Naive thymus-derived CD4-positive, alpha-beta T cell (primary cell): Measurements from ENCODE around the gene ZC3HAV1. TPM values are rescaled to one million over a fixed set of nuclear protein-coding genes. Genes with fewer than 3 reads are reported as not detected.

Source experiments
- ATAC-seq: fragments of 150-1000 bp; cut with Tn5 transposase; 2 replicates; pipeline ENCODE4 v1.10.0; 2021; ENCODE audit warnings: mild to moderate bottlenecking, moderate library complexity
- CTCF ChIA-PET: fragments of 350-600 bp; sonication (Branson Sonifier 250); formaldehyde crosslinking; loops from one replicate; lab custom pipeline; 2021; ENCODE audit warnings: antibody characterized with exemption; lab: Charles Lee
- POLR2A ChIA-PET: fragments of 350-600 bp; sonication (Branson Sonifier 250); formaldehyde crosslinking; loops from one replicate; lab custom pipeline; 2021; ENCODE audit warnings: antibody characterized with exemption, inconsistent platforms; lab: Charles Lee
- DNase-seq, 9 donors: peaks; one replicate each; pipeline versions ENCODE4 v3.0.0 to v3.0.0-alpha.2; 2020 to 2022; ENCODE audit warnings: mixed read lengths in 1 of 9
- H3K27ac ChIP-seq: one replicate; pipeline ENCODE4 v1.7.0; 2013; ENCODE audit warnings: mild to moderate bottlenecking, low read depth, low read length, moderate library complexity
- H3K27me3 ChIP-seq, 2 donors: one replicate each; pipeline ENCODE4 v1.7.0; 2013; ENCODE audit warnings: low read length in 2 of 2, mild to moderate bottlenecking in 2 of 2, moderate library complexity in 2 of 2; ENCODE audit not compliant: control insufficient read depth in 2 of 2, insufficient read depth in 2 of 2
- H3K36me3 ChIP-seq, 3 experiments: 1 replicate in 2 of 3; 2 replicates in 1 of 3; pipeline ENCODE4 v1.7.0; 2013; ENCODE audit warnings: low read length in 3 of 3, mild to moderate bottlenecking in 3 of 3, moderate library complexity in 1 of 3; ENCODE audit not compliant: insufficient read depth in 3 of 3, control insufficient read depth in 2 of 3
- H3K4me1 ChIP-seq, 2 donors: one replicate each; pipeline ENCODE4 v1.7.0; 2013; ENCODE audit warnings: low read length in 2 of 2, mild to moderate bottlenecking in 2 of 2, moderate library complexity in 1 of 2; ENCODE audit not compliant: control insufficient read depth in 2 of 2, insufficient read depth in 2 of 2
- H3K4me3 ChIP-seq: 2 replicates; pipeline ENCODE4 v1.7.0; 2013; ENCODE audit warnings: mild to moderate bottlenecking, low read length
- H3K9me3 ChIP-seq, 3 experiments: 1 replicate in 2 of 3; 2 replicates in 1 of 3; pipeline ENCODE4 v1.7.0; 2013; ENCODE audit warnings: low read length in 3 of 3; ENCODE audit not compliant: control insufficient read depth in 2 of 3
- H3K27ac Mint-ChIP-seq, 9 donors: one replicate each; pipeline ENCODE4 v1.8.0; 2020 to 2022; ENCODE audit warnings: mixed read lengths in 9 of 9, mild to moderate bottlenecking in 8 of 9, moderate library complexity in 5 of 9, inconsistent platforms in 2 of 9
- H3K27me3 Mint-ChIP-seq, 5 donors: one replicate each; pipeline ENCODE4 v1.8.0; 2021 to 2022; ENCODE audit warnings: mixed read lengths in 5 of 5, mild to moderate bottlenecking in 1 of 5
- H3K36me3 Mint-ChIP-seq, 5 donors: one replicate each; pipeline ENCODE4 v1.8.0; 2020 to 2022; ENCODE audit warnings: mixed read lengths in 5 of 5, mild to moderate bottlenecking in 3 of 5, inconsistent platforms in 1 of 5
- H3K4me1 Mint-ChIP-seq, 7 donors: one replicate each; pipeline ENCODE4 v1.8.0; 2020 to 2022; ENCODE audit warnings: mixed read lengths in 7 of 7, mild to moderate bottlenecking in 3 of 7, inconsistent platforms in 1 of 7
- H3K4me3 Mint-ChIP-seq, 10 donors: one replicate each; pipeline ENCODE4 v1.8.0; 2020 to 2022; ENCODE audit warnings: mild to moderate bottlenecking in 10 of 10, mixed read lengths in 10 of 10, moderate library complexity in 6 of 10, inconsistent platforms in 2 of 10
- H3K9me3 Mint-ChIP-seq, 11 donors: one replicate each; pipeline ENCODE4 v1.8.0; 2020 to 2022; ENCODE audit warnings: mixed read lengths in 11 of 11, mild to moderate bottlenecking in 4 of 11, inconsistent platforms in 1 of 11, moderate library complexity in 1 of 11
- intact Hi-C, 2 donors: fragments of 100-400 bp; cut with micrococcal nuclease; formaldehyde crosslinking; loops; one replicate each; pipeline ENCODE4 v1.15.1; 2023
- polyA plus RNA-seq, 2 donors: library from polyadenylated mRNA; unstranded; fragments of 300-500 nt; fragmentation: Illumina TruSeq; gene quantifications; one replicate each; pipeline ENCODE4 v1.2.3, GENCODE V29; 2021
- total RNA-seq, 6 experiments: library from RNA in 5 of 6; stranded (reverse) in 5 of 6; gene quantifications; 1 replicate in 5 of 6; 2 replicates in 1 of 6; pipeline ENCODE4 v1.2.3 and lab custom pipeline; 2021 to 2026

Gene ZC3HAV1
- total and polyA plus RNA-seq, 7 experiments from 2014 or later = 129 to 249 (median 157) TPM

- intact Hi-C loops = no loop called here
- POLR2A ChIA-PET = interaction anchor here (0.6 to 7.9 kb wide), 3 partner anchors 12 to 236 kb away, joined by 3 to 42 read pairs (median 4); no protein-coding TSS in a partner anchor
- Histone ChIP-seq H3K36me3 (no peaks in the 10 kb centered on the region), H3K4me1 (peaks cover 19 to 30% of the 10 kb centered on the region in 2 donors), H3K9me3 (no peaks in the 10 kb centered on the region), H3K27me3 (no peaks in the 10 kb centered on the region), H3K4me3 (no peak overlapping the region), H3K27ac (no peak overlapping the region)
- peaks cover 0 to 1% (median 0%) of the 10 kb centered on the region in 5 donors for H3K36me3 Mint-ChIP-seq
- ATAC-seq (no peak), DNase-seq (no peak)
- H3K9me3 Mint-ChIP-seq = peaks cover 0 to 5% (median 0%) of the 10 kb centered on the region in 11 donors
- peak overlapping the region in 2 of 9 donors; percentile 14 to 32 for H3K27ac Mint-ChIP-seq
- CTCF ChIA-PET = interaction anchor here (1.0 kb wide), 1 partner anchor 10 kb away, joined by 3 read pairs; no protein-coding TSS in a partner anchor
- no peak overlapping the region for H3K4me3 Mint-ChIP-seq
- peaks cover 0 to 5% (median 0%) of the 10 kb centered on the region in 5 donors for H3K27me3 Mint-ChIP-seq
- peaks cover 30 to 66% (median 62%) of the 10 kb centered on the region in 7 donors for H3K4me1 Mint-ChIP-seq
Observed at GRCh38 chr7:139116999-139117398, 7.5 kb upstream of the ZC3HAV1 start.

DNA sequence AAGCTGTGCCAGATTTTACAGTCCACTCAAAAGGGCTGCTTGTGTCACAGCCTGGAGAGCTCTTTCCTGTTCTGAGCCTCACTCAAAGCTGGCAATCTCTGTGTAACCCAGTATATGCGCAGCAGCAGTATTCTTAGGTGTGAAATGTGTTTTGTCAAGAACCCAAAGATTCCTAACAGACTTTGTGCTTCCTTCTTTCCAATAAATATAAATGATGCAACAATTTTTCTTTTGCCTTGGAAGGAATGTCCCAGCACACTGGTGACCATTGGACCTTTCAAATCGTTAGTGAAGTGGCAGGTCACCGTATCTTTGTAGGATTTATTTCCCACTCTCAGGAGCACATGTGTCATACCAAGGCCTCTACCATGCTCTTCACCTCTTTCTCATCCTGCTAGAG is 5.6 kb upstream of the ZC3HAV1 start:
- H3K36me3 Mint-ChIP-seq = peaks cover 0 to 5% (median 0%) of the 10 kb centered on the region in 5 donors
- peaks cover 34 to 43% of the 10 kb centered on the region in 2 donors for H3K4me1 ChIP-seq

GRCh38 chr7:139114585-139114984 is 5.1 kb upstream of the ZC3HAV1 start:
- Histone ChIP-seq H3K27me3 (no peaks in the 10 kb centered on the region), H3K36me3 (no peaks in the 10 kb centered on the region), H3K9me3 (no peaks in the 10 kb centered on the region), H3K4me1 (peaks cover 34 to 39% of the 10 kb centered on the region in 2 donors), H3K27ac (no peak overlapping the region), H3K4me3 (no peak overlapping the region)
- peak overlapping the region in 4 of 9 donors; percentile 12 to 78 (median 26) for H3K27ac Mint-ChIP-seq
- H3K36me3 Mint-ChIP-seq = peaks cover 0 to 5% (median 0%) of the 10 kb centered on the region in 5 donors
- peak overlapping the region in 1 of 10 donors; percentile 15 for H3K4me3 Mint-ChIP-seq
- intact Hi-C loops = no loop called here
- ATAC-seq (no peak), DNase-seq (no peak)
- H3K4me1 Mint-ChIP-seq = peaks cover 43 to 90% (median 85%) of the 10 kb centered on the region in 7 donors
- H3K9me3 Mint-ChIP-seq = peaks cover 0 to 9% (median 0%) of the 10 kb centered on the region in 11 donors
- ChIA-PET POLR2A (interaction anchor here (0.8 to 7.9 kb wide), 9 partner anchors 10 to 70 kb away, joined by 3 to 42 read pairs (median 5); no protein-coding TSS in a partner anchor), CTCF (interaction anchor here (0.5 to 3.1 kb wide), 4 partner anchors 13 to 73 kb away, joined by 3 to 14 read pairs (median 6); no protein-coding TSS in a partner anchor)
- H3K27me3 Mint-ChIP-seq = peaks cover 0 to 5% (median 0%) of the 10 kb centered on the region in 5 donors

More for the DNA sequence above, 5.6 kb upstream of the ZC3HAV1 start:
- Mint-ChIP-seq H3K9me3 (peaks cover 0 to 9% (median 0%) of the 10 kb centered on the region in 11 donors), H3K27me3 (peaks cover 0 to 5% (median 0%) of the 10 kb centered on the region in 5 donors), H3K4me3 (peak overlapping the region in 3 of 10 donors; percentile 36 to 67 (median 48)), H3K4me1 (peaks cover 43 to 85% (median 80%) of the 10 kb centered on the region in 7 donors), H3K27ac (peak overlapping the region in 3 of 9 donors; percentile 56 to 75 (median 71))
- no peak overlapping the region for H3K27ac ChIP-seq
- POLR2A ChIA-PET = interaction anchor here (0.8 to 7.9 kb wide), 8 partner anchors 11 to 70 kb away, joined by 3 to 42 read pairs (median 7); no protein-coding TSS in a partner anchor
- H3K36me3 ChIP-seq = no peaks in the 10 kb centered on the region
- H3K4me3 ChIP-seq = no peak overlapping the region
- intact Hi-C loops = loop anchor here in 1 of 2 donors (1.0 kb wide), 1 partner anchor 9 kb away; no protein-coding TSS in a partner anchor
- ATAC-seq = no peak
- CTCF ChIA-PET = no interaction called here
- H3K27me3 ChIP-seq = no peaks in the 10 kb centered on the region
- no peak for DNase-seq
- no peaks in the 10 kb centered on the region for H3K9me3 ChIP-seq

DNA sequence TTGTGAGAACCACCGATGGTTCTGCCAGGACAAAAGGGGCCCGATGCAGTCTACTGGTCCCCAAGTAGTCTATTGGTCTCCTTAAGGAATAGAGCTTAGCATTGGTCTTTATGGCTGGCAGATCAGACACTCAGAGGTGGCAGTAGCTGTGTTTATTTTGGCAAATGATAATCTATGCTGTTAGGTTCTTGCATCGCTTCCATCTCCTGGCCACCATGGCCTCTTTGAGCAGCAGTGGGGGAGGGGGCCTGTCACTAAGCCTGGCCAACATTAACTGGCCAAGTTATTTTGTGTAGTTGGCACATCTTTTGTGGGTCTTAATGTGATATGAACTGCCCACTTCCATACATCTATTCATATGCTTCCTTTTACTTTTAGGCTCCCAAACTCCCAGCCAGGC is 4.5 kb upstream of the ZC3HAV1 start:
- Histone ChIP-seq H3K4me3 (no peak overlapping the region), H3K27me3 (no peaks in the 10 kb centered on the region), H3K27ac (no peak overlapping the region), H3K4me1 (peaks cover 30 to 33% of the 10 kb centered on the region in 2 donors), H3K36me3 (peaks cover 0 to 5% (median 0%) of the 10 kb centered on the region in 3 experiments), H3K9me3 (no peaks in the 10 kb centered on the region)
- ChIA-PET CTCF (interaction anchor here (0.5 to 3.1 kb wide), 4 partner anchors 14 to 72 kb away, joined by 3 to 14 read pairs (median 6); no protein-coding TSS in a partner anchor), POLR2A (interaction anchor here (0.7 to 7.9 kb wide), 7 partner anchors 10 to 69 kb away, joined by 3 to 42 read pairs (median 4); no protein-coding TSS in a partner anchor)
- ATAC-seq (no peak), DNase-seq (no peak)
- Mint-ChIP-seq H3K36me3 (peaks cover 0 to 7% (median 0%) of the 10 kb centered on the region in 5 donors), H3K27ac (peak overlapping the region in 5 of 9 donors; percentile 12 to 78 (median 28)), H3K4me3 (peak overlapping the region in 2 of 10 donors; percentile 9 to 15), H3K27me3 (peaks cover 0 to 5% (median 0%) of the 10 kb centered on the region in 5 donors), H3K4me1 (peaks cover 41 to 85% (median 80%) of the 10 kb centered on the region in 7 donors), H3K9me3 (peaks cover 0 to 9% (median 0%) of the 10 kb centered on the region in 11 donors)
- intact Hi-C loops = no loop called here

- Mint-ChIP-seq H3K36me3 (peaks cover 5 to 13% (median 7%) of the 10 kb centered on the region in 5 donors), H3K4me3 (peak overlapping the region in 4 of 10 donors; percentile 17 to 38 (median 30)), H3K27ac (peak overlapping the region in 8 of 9 donors; percentile 19 to 99 (median 97)), H3K27me3 (peaks cover 0 to 5% (median 0%) of the 10 kb centered on the region in 5 donors), H3K9me3 (peaks cover 0 to 11% (median 3%) of the 10 kb centered on the region in 11 donors), H3K4me1 (peaks cover 31 to 73% (median 67%) of the 10 kb centered on the region in 7 donors)
- no peak overlapping the region for H3K4me3 ChIP-seq
- peaks cover 22 to 24% of the 10 kb centered on the region in 2 donors for H3K4me1 ChIP-seq
- H3K36me3 ChIP-seq = peaks cover 0 to 18% (median 0%) of the 10 kb centered on the region in 3 experiments
- POLR2A ChIA-PET = interaction anchor here (0.7 to 3.9 kb wide), 10 partner anchors 8 to 39 kb away, joined by 3 to 24 read pairs (median 5); no protein-coding TSS in a partner anchor
- no peaks in the 10 kb centered on the region for H3K27me3 ChIP-seq
- no peak for DNase-seq
- intact Hi-C loops = loop anchor here in 1 of 2 donors (1.0 kb wide), 1 partner anchor 21 kb away; a partner anchor contains a TSS
- no peak for ATAC-seq
- no peak overlapping the region for H3K27ac ChIP-seq
- CTCF ChIA-PET = interaction anchor here (1.0 to 3.1 kb wide), 6 partner anchors 9 to 96 kb away, joined by 3 to 14 read pairs (median 4); no protein-coding TSS in a partner anchor
- no peaks in the 10 kb centered on the region for H3K9me3 ChIP-seq
Observed at GRCh38 chr7:139112741-139113250, 3.3 kb upstream of the ZC3HAV1 start.

- Histone ChIP-seq H3K27ac (peak overlapping the region; percentile 93), H3K9me3 (no peaks in the 10 kb centered on the region), H3K36me3 (peaks cover 0 to 21% (median 0%) of the 10 kb centered on the region in 3 experiments), H3K4me1 (peaks cover 22 to 24% of the 10 kb centered on the region in 2 donors), H3K27me3 (no peaks in the 10 kb centered on the region), H3K4me3 (no peak overlapping the region)
- Mint-ChIP-seq H3K27ac (peak overlapping the region; percentile 89 to 99 (median 97)), H3K4me1 (peaks cover 28 to 68% (median 63%) of the 10 kb centered on the region in 7 donors), H3K36me3 (peaks cover 8 to 18% (median 11%) of the 10 kb centered on the region in 5 donors), H3K27me3 (peaks cover 0 to 5% (median 0%) of the 10 kb centered on the region in 5 donors), H3K4me3 (peak overlapping the region in 5 of 10 donors; percentile 32 to 98 (median 68)), H3K9me3 (peaks cover 0 to 12% (median 4%) of the 10 kb centered on the region in 11 donors)
- CTCF ChIA-PET = interaction anchor here (0.6 to 3.1 kb wide), 6 partner anchors 9 to 1742 kb away, joined by 3 to 14 read pairs (median 4); no protein-coding TSS in a partner anchor
- intact Hi-C loops = no loop called here
- ATAC-seq (no peak), DNase-seq (no peak)
- POLR2A ChIA-PET = interaction anchor here (0.7 to 3.9 kb wide), 10 partner anchors 8 to 38 kb away, joined by 3 to 24 read pairs (median 5); no protein-coding TSS in a partner anchor
Observed at GRCh38 chr7:139112316-139112715, 2.8 kb upstream of the ZC3HAV1 start.
